H1 (cell line): ENCODE data around the gene WDR93. TPM values are rescaled to one million over a fixed set of nuclear protein-coding genes. Genes with fewer than 3 reads are reported as not detected.

ENCODE experiments used
- ATF3 ChIP-seq: IDR thresholded peaks from 2 replicates; pipeline ENCODE4 v1.6.1; 2011; ENCODE audit warnings: low read depth, mild to moderate bottlenecking, low read length; ENCODE audit not compliant: insufficient read depth
- BCL11A ChIP-seq, 2 experiments: IDR thresholded peaks; one replicate each; pipeline ENCODE4 v1.6.1; 2011; ENCODE audit warnings: low read depth in 2 of 2, low read length in 2 of 2, mild to moderate bottlenecking in 2 of 2
- GTF2F1 ChIP-seq: IDR thresholded peaks from 2 replicates; pipeline ENCODE4 v1.6.1; 2012; ENCODE audit warnings: low read depth, low read length, improper control_type of control experiment, borderline replicate concordance
- MAFK ChIP-seq: IDR thresholded peaks from 2 replicates; pipeline ENCODE4 v1.6.1; 2012; ENCODE audit warnings: low read depth, mild to moderate bottlenecking, improper control_type of control experiment, low read length
- MAX ChIP-seq: IDR thresholded peaks from 2 replicates; pipeline ENCODE4 v1.6.1; 2012; ENCODE audit warnings: inconsistent platforms
- NANOG ChIP-seq: IDR thresholded peaks from 2 replicates; pipeline ENCODE4 v1.6.1; 2011; ENCODE audit warnings: low read length, low read depth, mild to moderate bottlenecking, inconsistent platforms; ENCODE audit not compliant: insufficient read depth, poor library complexity, severe bottlenecking
- PHF8 ChIP-seq: fragments of 200-600 bp; sonication (generic); conservative IDR thresholded peaks from 2 replicates; pipeline ENCODE4 v1.7.1; 2012; ENCODE audit warnings: low read depth, mild to moderate bottlenecking, inconsistent platforms, low read length, moderate library complexity
- TAF1 ChIP-seq: IDR thresholded peaks from 2 replicates; pipeline ENCODE4 v1.6.1; 2011; ENCODE audit warnings: mild to moderate bottlenecking, low read depth, low read length
- USF2 ChIP-seq: IDR thresholded peaks from 2 replicates; pipeline ENCODE4 v1.6.1; 2011; ENCODE audit warnings: low read length, improper control_type of control experiment
- polyA plus RNA-seq, 7 experiments: library from polyadenylated mRNA; depleted of rRNA in 3 of 7; stranded (reverse) in 5 of 7; unstranded in 2 of 7; fragments of >200 nt in 5 of 7; fragments of 200-250 nt in 2 of 7; gene quantifications; 1 replicate in 5 of 7; 2 replicates in 1 of 7; 4 replicates in 1 of 7; pipeline versions ENCODE4 v1.2.1 to v1.2.3, GENCODE V29; 2011 to 2013; ENCODE audit warnings: missing spikeins in 2 of 7, mixed read lengths in 2 of 7
- total RNA-seq: library from RNA; stranded (reverse); fragmentation: NEBNext Ultra II Directional; extraction: Animal tissue kit (Norgen Biotek cat#: 25700); gene quantifications from 2 replicates; pipeline ENCODE4 v1.2.1, GENCODE V29; 2021

WDR93 gene
- total and polyA plus RNA-seq, 2 of the 8 experiments (the other 6 are each of a cell fraction or from before 2014, with no cell fraction given): 0.03 TPM; not detected in 1

GRCh38 chr15:89693091-89693490 is 2.5 kb downstream of the WDR93 start (continued):
- TF ChIP-seq USF2 (no peak), ATF3 (no peak), MAFK (no peak), NANOG (no peak), GTF2F1 (no peak), PHF8 (no peak), TAF1 (no peak), BCL11A (IDR thresholded peaks at IDR 0.05; ENCODE audit: low read depth in 2 of 2, low read length in 2 of 2) (no peak), MAX (no peak)
